Activated CD4-positive, alpha-beta T cell treated with anti-CD3 and anti-CD28 coated beads, Interleukin-2, amount 10 ng/mL, durations not matched to agents 7 days and 5 days (primary cell): ENCODE measurements around the gene ASXL2. TPM values are rescaled to one million over a fixed set of nuclear protein-coding genes. Genes with fewer than 3 reads are reported as not detected.
"Not testable (repeated sequence)": the region's sequence is repeated elsewhere in the genome, so short reads cannot be mapped to it uniquely, and the experiment has no call there.

Source experiments
- CTCF ChIA-PET: fragments of 350-600 bp; sonication (Branson Sonifier 250); formaldehyde crosslinking; loops from one replicate; lab custom pipeline; 2021; ENCODE audit warnings: antibody characterized with exemption; lab: Charles Lee
- POLR2A ChIA-PET: fragments of 350-600 bp; sonication (Branson Sonifier 250); formaldehyde crosslinking; loops from one replicate; lab custom pipeline; 2021; ENCODE audit warnings: antibody characterized with exemption; lab: Charles Lee
- DNase-seq: peaks from one replicate; pipeline ENCODE4 v3.0.0-alpha.2; 2020
- H3K27ac Mint-ChIP-seq: one replicate; pipeline ENCODE4 v1.8.0; 2021; ENCODE audit warnings: mild to moderate bottlenecking, moderate library complexity, mixed read lengths
- H3K27me3 Mint-ChIP-seq: one replicate; pipeline ENCODE4 v1.8.0; 2021; ENCODE audit warnings: mixed read lengths
- H3K36me3 Mint-ChIP-seq: one replicate; pipeline ENCODE4 v1.8.0; 2021; ENCODE audit warnings: low read depth, mixed read lengths
- H3K4me1 Mint-ChIP-seq: one replicate; pipeline ENCODE4 v1.8.0; 2021; ENCODE audit warnings: mixed read lengths
- H3K4me3 Mint-ChIP-seq: one replicate; pipeline ENCODE4 v1.8.0; 2021; ENCODE audit warnings: mild to moderate bottlenecking, moderate library complexity, mixed read lengths
- H3K9me3 Mint-ChIP-seq: one replicate; pipeline ENCODE4 v1.8.0; 2021; ENCODE audit warnings: mixed read lengths
- total RNA-seq, 2 experiments: library from RNA; stranded (reverse); gene quantifications; one replicate each; pipeline ENCODE4 v1.2.3, GENCODE V29; 2021

Gene ASXL2
- total RNA-seq, 2 experiments from 2014 or later = 39.3 to 44.4 TPM

GRCh38 chr2:25881764-25882163 is 3.5 kb upstream of the ASXL2 start:
- DNase-seq = no peak
- H3K27me3 Mint-ChIP-seq = peaks cover 3% of the 10 kb centered on the region
- CTCF ChIA-PET = interaction anchor here (0.6 to 1.0 kb wide), 2 partner anchors 26 to 39 kb away, joined by 3 read pairs; no protein-coding TSS in a partner anchor
- no peaks in the 10 kb centered on the region for H3K9me3 Mint-ChIP-seq
- no peak overlapping the region for H3K4me3 Mint-ChIP-seq
- H3K36me3 Mint-ChIP-seq = peaks cover 4% of the 10 kb centered on the region
- H3K4me1 Mint-ChIP-seq = peaks cover 22% of the 10 kb centered on the region
- H3K27ac Mint-ChIP-seq = no peak overlapping the region
- POLR2A ChIA-PET = no interaction called here

- no peak for DNase-seq
- H3K27me3 Mint-ChIP-seq = no peaks in the 10 kb centered on the region
- CTCF ChIA-PET = interaction anchor here (0.6 to 1.4 kb wide), 9 partner anchors 11 to 609 kb away, joined by 3 to 4 read pairs (median 3); partner anchors contain the start of gene HADHA
- peak overlapping the region; percentile 95 for H3K27ac Mint-ChIP-seq
- POLR2A ChIA-PET = interaction anchor here (0.6 to 1.1 kb wide), 4 partner anchors 14 to 1567 kb away, joined by 3 to 5 read pairs (median 4); no protein-coding TSS in a partner anchor
- H3K9me3 Mint-ChIP-seq = no peaks in the 10 kb centered on the region
- peak overlapping the region; percentile 97 for H3K4me3 Mint-ChIP-seq
- peaks cover 35% of the 10 kb centered on the region for H3K4me1 Mint-ChIP-seq
- peaks cover 11% of the 10 kb centered on the region for H3K36me3 Mint-ChIP-seq
These were observed 945 bp upstream of the ASXL2 start for GRCh38 chr2:25879133-25879730.

- ChIA-PET POLR2A (no interaction called here), CTCF (interaction anchor here (0.6 to 1.2 kb wide), 6 partner anchors 10 to 893 kb away, joined by 3 to 6 read pairs (median 3); partner anchors contain the start of gene HADHA)
- Mint-ChIP-seq H3K4me1 (peaks cover 39% of the 10 kb centered on the region), H3K27ac (peak overlapping the region; percentile 95), H3K9me3 (no peaks in the 10 kb centered on the region), H3K36me3 (peaks cover 18% of the 10 kb centered on the region), H3K27me3 (no peaks in the 10 kb centered on the region), H3K4me3 (peak overlapping the region; percentile 97)
- DNase-seq = peak; percentile 70
These were observed 591 bp downstream of the ASXL2 start for GRCh38 chr2:25877431-25878360.

GRCh38 chr2:25872134-25872533 is 6.2 kb downstream of the ASXL2 start:
- ChIA-PET POLR2A (no interaction called here), CTCF (no interaction called here)
- no peaks in the 10 kb centered on the region for H3K9me3 Mint-ChIP-seq
- no peak for DNase-seq
- peaks cover 23% of the 10 kb centered on the region for H3K4me1 Mint-ChIP-seq
- H3K36me3 Mint-ChIP-seq = peaks cover 31% of the 10 kb centered on the region
- H3K27ac Mint-ChIP-seq = no peak overlapping the region
- no peaks in the 10 kb centered on the region for H3K27me3 Mint-ChIP-seq
- H3K4me3 Mint-ChIP-seq = no peak overlapping the region

GRCh38 chr2:25867396-25868003 is 10.8 kb downstream of the ASXL2 start:
- ChIA-PET POLR2A (no interaction called here), CTCF (interaction anchor here (0.6 to 3.5 kb wide), 4 partner anchors 8 to 104 kb away, joined by 3 to 13 read pairs (median 4); partner anchors contain the start of gene ASXL2)
- H3K36me3 Mint-ChIP-seq = peaks cover 26% of the 10 kb centered on the region
- DNase-seq = no peak
- peaks cover 1% of the 10 kb centered on the region for H3K9me3 Mint-ChIP-seq
- H3K4me1 Mint-ChIP-seq = peaks cover 8% of the 10 kb centered on the region
- H3K27ac Mint-ChIP-seq = no peak overlapping the region
- H3K27me3 Mint-ChIP-seq = no peaks in the 10 kb centered on the region
- no peak overlapping the region for H3K4me3 Mint-ChIP-seq

- no peak overlapping the region for H3K4me3 Mint-ChIP-seq
- peaks cover 3% of the 10 kb centered on the region for H3K36me3 Mint-ChIP-seq
- H3K27me3 Mint-ChIP-seq = no peaks in the 10 kb centered on the region
- H3K9me3 Mint-ChIP-seq = no peaks in the 10 kb centered on the region
- DNase-seq = no peak
- H3K4me1 Mint-ChIP-seq = peaks cover 35% of the 10 kb centered on the region
- CTCF ChIA-PET = interaction anchor here (1.6 kb wide), 1 partner anchor 62 kb away, joined by 4 read pairs; no protein-coding TSS in a partner anchor
- peak overlapping the region; percentile 43 for H3K27ac Mint-ChIP-seq
- POLR2A ChIA-PET = no interaction called here
These were observed 21.9 kb downstream of the ASXL2 start for GRCh38 chr2:25856377-25856776.

GRCh38 chr2:25855065-25855464 is 23.2 kb downstream of the ASXL2 start:
- Mint-ChIP-seq H3K4me1 (peaks cover 39% of the 10 kb centered on the region), H3K4me3 (no peak overlapping the region), H3K27ac (no peak overlapping the region), H3K27me3 (no peaks in the 10 kb centered on the region), H3K36me3 (peaks cover 3% of the 10 kb centered on the region), H3K9me3 (no peaks in the 10 kb centered on the region)
- ChIA-PET POLR2A (no interaction called here), CTCF (interaction anchor here (0.8 to 2.9 kb wide), 6 partner anchors 9 to 330 kb away, joined by 3 to 13 read pairs (median 4); no protein-coding TSS in a partner anchor)
- no peak for DNase-seq

- no peaks in the 10 kb centered on the region for H3K9me3 Mint-ChIP-seq
- H3K27me3 Mint-ChIP-seq = no peaks in the 10 kb centered on the region
- no peak for DNase-seq
- no peak overlapping the region for H3K4me3 Mint-ChIP-seq
- peaks cover 39% of the 10 kb centered on the region for H3K4me1 Mint-ChIP-seq
- peaks cover 3% of the 10 kb centered on the region for H3K36me3 Mint-ChIP-seq
- no peak overlapping the region for H3K27ac Mint-ChIP-seq
- POLR2A ChIA-PET = no interaction called here
- CTCF ChIA-PET = interaction anchor here (0.7 to 2.9 kb wide), 10 partner anchors 9 to 330 kb away, joined by 3 to 13 read pairs (median 4); partner anchors contain the start of gene ASXL2
These were observed 23.7 kb downstream of the ASXL2 start for GRCh38 chr2:25854613-25855012.

- CTCF ChIA-PET = interaction anchor here (0.6 to 2.9 kb wide), 13 partner anchors 10 to 325 kb away, joined by 3 to 13 read pairs (median 4); no protein-coding TSS in a partner anchor
- Mint-ChIP-seq H3K36me3 (peaks cover 3% of the 10 kb centered on the region), H3K27me3 (no peaks in the 10 kb centered on the region), H3K9me3 (no peaks in the 10 kb centered on the region), H3K4me3 (no peak overlapping the region), H3K27ac (peak overlapping the region; percentile 1), H3K4me1 (peaks cover 39% of the 10 kb centered on the region)
- POLR2A ChIA-PET = interaction anchor here (0.6 to 1.5 kb wide), 3 partner anchors 26 to 261 kb away, joined by 3 to 4 read pairs (median 3); no protein-coding TSS in a partner anchor
- peak; percentile 19 for DNase-seq
These were observed 25.1 kb downstream of the ASXL2 start for GRCh38 chr2:25853038-25853638.

- DNase-seq = peak; percentile 68
- Mint-ChIP-seq H3K27me3 (no peaks in the 10 kb centered on the region), H3K9me3 (no peaks in the 10 kb centered on the region), H3K27ac (peak overlapping the region; percentile 51), H3K4me3 (peak overlapping the region; percentile 47), H3K4me1 (peaks cover 36% of the 10 kb centered on the region), H3K36me3 (peaks cover 8% of the 10 kb centered on the region)
- CTCF ChIA-PET = interaction anchor here (0.6 to 1.8 kb wide), 18 partner anchors 9 to 1993 kb away, joined by 3 to 9 read pairs (median 4); partner anchors contain the start of gene ASXL2
- POLR2A ChIA-PET = no interaction called here
These were observed 26.4 kb downstream of the ASXL2 start for GRCh38 chr2:25851740-25852503.

- H3K4me1 Mint-ChIP-seq = peaks cover 36% of the 10 kb centered on the region
- H3K4me3 Mint-ChIP-seq, DNase-seq, H3K36me3 Mint-ChIP-seq, H3K27me3 Mint-ChIP-seq, H3K9me3 Mint-ChIP-seq: not testable (repeated sequence)
- ChIA-PET POLR2A (interaction anchor here (0.6 kb wide), 1 partner anchor 100 kb away, joined by 4 read pairs; no protein-coding TSS in a partner anchor), CTCF (interaction anchor here (1.2 to 1.7 kb wide), 2 partner anchors 12 to 14 kb away, joined by 3 to 7 read pairs; no protein-coding TSS in a partner anchor)
- peak overlapping the region; percentile 31 for H3K27ac Mint-ChIP-seq
These were observed 27.9 kb downstream of the ASXL2 start for GRCh38 chr2:25850400-25850799.
